Fibroblast of peridontal ligament (primary cell): Measurements from ENCODE around the gene LYAR.
A peak's percentile ranks its signal among the peaks of the same experiment; 100 is the strongest.

Experiments
- DNase-seq: peaks from one replicate; pipeline ENCODE4 v3.0.0-alpha.2; 2010; ENCODE audit errors: extremely low read depth

Gene LYAR

DNA sequence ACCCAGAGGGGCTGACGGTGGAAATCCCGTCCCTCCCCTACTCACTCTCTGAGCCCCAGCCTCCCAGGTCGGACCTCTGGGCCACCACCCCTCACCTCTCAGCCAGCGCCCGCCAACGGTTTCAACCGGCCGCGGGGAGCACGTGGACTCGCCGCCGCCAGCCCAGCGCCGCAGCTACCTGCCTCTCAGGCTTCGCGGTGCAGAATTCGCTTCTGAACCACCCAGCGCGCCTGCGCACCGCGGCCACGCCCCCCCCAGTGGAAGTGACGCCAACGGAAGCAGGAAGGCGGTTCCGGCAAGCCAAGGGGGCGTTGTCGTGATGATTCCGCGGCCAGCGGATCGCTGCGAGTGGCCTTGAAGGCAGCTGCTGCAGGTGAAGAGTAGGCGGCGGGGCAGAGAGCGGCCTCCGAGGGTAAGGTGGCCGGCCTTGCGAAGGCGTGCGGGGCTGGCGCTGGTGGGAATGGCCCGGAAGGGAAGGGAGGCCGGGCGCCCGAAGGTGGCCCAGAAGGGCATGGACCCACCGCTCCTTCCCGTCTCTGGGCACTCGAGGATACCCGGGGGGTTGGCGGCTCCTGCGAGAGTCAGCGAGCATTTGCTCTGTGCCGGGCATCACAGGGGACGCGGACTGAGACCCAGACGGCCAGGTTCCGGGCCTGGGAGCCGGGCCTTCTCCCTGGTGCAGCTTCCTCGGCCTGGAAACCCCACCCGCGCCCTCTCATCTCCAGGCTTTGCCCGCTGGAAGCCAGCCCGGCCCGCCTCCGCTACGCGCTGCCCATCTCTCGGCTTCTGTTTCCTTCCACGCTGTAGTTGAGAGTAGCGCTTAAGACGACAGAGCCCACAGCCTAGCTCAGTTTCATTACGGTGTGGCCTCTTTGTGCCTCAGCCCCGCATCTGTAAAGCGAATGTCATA is at the start of gene LYAR, which contains the start of gene ZBTB49:
TSS of gene LYAR (minus strand) at position 214 of the 910 bp plus-strand sequence. CDS start 6,412 bp downstream, outside the sequence.
TSS of gene ZBTB49 (plus strand) at position 311 of the 910 bp plus-strand sequence. CDS start 9,695 bp downstream, outside the sequence.
- DNase-seq = peak; percentile 78

GRCh38 chr4:4339504-4340085 is 49.6 kb upstream of the LYAR start:
- DNase-seq = peak; percentile 15

DNA sequence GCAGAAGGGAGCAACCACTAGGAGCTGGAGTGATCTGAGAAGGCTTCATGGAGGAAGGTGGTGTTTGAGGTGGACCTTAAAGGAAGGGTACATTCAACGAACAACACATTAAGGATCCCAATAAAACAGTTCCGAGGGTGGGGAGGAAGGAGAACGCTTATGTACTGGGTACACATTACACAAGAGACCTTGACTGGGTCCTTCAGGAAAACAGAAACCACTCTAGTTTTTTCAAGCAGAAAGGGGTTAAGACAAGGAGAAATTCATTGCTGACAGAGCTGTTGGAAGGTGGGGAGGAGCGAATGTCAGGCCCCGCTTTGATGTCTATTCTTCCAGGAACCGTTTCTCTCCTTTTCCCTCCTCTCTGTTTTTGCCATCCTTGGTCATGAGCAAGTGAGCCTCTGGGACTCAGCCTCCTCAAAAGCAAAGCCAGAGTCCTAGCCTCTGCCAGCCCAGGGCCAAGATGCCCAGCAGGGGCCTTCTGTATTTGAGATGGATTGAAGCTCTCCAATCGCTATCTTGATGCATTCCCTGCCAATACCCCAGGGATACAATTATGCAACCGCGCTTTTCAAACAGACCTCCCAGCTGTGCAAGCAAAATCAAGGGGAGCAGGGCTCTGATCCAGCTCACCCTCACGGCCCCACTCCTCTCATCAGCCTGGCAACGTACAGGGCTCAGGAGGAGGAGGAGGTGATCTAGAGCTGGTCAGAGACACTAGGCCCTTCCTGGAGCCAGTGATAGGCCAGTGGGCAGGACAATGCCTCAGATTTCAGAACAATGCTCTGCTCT is 48.5 kb upstream of the LYAR start:
- peak; percentile 5 for DNase-seq

GRCh38 chr4:4334798-4335520 is 45.0 kb upstream of the LYAR start:
- DNase-seq = peak; percentile 43

DNA sequence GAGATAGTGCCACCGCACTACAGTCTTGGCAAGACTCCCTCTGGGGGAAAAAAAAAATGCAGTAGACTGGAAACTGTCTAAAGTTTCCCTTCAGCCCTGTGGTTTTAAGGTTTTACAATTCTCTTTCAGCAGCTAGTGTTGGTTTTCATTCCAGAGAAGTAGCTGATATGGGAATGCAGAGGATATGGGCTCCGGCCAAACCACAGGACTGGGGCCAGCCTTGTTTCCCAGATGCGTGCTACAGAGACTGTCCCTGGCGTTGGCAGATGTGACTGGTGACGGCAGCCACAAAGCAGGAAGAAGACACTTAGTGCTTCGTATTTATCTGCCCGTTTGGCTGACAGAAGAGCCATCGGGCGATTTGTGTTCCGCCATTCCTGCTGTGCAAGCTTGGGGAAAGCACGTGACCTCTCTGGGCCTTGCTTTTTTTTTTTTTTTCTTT is 43.3 kb upstream of the LYAR start:
- DNase-seq = peak; percentile 89

GRCh38 chr4:4332529-4332928 is 42.6 kb upstream of the LYAR start:
- no peak for DNase-seq

DNA sequence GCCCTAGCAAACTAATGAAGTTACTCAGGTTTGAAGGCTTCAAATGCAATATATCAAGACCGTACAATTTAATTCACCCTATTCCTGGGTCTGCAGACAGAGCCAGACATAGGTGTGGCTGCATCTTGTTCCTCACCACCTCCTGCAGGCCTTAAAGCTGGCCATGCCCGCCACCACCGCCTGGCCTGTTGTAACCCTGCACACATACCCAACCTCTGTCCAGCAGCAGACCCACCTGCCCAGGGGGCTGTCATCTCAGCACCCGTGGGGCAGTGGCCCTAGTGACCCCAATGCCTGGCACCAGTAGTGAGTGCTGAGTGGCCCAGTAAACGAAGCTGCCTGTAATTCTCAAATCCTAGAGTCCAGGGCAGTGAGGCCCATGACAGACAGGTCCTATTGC is 40.8 kb upstream of the LYAR start:
- no peak for DNase-seq

DNA sequence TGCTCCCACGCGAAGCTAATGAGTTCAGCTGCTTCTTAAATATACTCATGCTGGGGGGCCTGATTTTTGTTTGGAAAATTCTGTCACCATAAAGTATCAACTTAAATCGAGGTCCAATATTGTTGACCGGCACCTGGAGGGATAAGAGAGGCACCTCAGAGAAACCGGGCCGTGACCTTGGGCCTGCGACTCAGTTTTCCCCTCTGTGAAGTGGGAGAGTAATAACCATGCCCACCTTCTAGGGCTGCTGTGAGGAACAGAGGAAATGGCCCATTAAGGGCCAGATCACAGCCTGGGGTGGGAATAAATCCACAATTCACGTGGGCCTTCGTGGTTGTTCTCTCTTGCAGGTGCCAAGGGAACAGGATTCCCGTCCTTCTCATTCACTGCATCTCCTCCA is 39.5 kb upstream of the LYAR start:
- DNase-seq = no peak

- DNase-seq = no peak
Observed at GRCh38 chr4:4328840-4329239, 38.9 kb upstream of the LYAR start.

DNA sequence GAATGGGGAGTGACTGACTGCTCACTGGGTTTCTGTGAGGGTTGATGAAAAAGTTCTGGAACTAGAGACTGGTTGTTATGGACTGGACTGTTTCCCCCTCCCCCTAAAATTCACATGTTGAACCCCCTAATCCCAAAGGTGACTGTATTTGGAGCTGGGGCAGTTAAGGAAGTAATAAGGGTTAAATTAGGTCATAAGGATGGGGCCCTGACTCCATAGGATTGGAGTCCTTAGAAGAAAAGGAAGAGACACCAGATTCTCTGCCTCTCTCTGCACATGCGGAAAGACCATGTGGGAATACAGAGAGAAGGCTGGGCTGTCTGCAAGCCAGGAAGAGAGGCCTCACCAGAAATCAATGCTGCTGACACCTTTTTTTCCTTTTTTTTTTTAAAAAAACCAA is 38.3 kb upstream of the LYAR start:
- DNase-seq = no peak

DNA sequence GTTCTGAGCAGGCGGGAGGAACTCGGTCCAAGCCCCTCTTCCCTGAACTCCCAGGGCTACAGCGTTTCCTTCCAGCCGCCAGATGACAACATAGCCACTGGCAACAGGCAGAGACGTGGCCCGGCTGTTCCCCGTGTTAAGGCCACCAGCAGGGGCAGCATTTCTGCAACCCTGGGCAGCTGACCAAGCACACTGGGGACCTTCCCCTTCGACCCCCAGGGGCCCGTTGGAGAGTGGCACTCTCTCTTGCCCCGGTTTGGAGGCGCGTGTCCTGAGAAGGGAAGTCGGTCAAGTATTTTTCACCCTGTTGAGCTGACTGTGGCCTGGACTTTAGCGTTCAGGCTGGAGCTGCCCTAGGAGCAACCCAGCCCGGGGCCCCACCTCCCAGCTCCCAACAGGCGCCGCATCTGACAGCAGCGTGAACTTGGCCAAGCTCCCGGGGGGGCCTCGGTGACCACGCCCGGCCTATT is 37.7 kb upstream of the LYAR start:
- no peak for DNase-seq

DNA sequence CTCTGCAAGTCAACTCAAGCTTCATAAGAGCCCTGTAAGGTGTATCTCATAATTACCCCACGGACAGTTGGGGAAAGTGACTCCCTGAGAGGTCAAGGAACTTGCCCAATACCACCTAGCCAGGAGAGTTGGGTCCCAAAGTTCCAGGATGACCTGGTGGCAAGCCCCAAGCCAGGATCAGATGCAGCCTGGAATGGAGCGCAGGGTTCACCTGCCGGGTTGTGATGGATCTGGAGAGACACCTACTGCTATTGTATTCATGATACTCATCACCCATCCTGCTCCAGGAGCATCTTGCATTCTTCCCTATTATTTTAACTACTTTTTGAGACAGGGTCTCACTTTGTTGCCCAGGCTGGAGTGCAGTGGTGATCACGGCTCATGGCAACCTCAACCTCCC is 36.2 kb upstream of the LYAR start:
- no peak for DNase-seq

- DNase-seq = no peak
Observed at GRCh38 chr4:4325321-4325720, 35.4 kb upstream of the LYAR start.

- no peak for DNase-seq
Observed at GRCh38 chr4:4323705-4324534, 34.0 kb upstream of the LYAR start.

GRCh38 chr4:4321951-4322688 is 32.2 kb upstream of the LYAR start:
- no peak for DNase-seq

DNA sequence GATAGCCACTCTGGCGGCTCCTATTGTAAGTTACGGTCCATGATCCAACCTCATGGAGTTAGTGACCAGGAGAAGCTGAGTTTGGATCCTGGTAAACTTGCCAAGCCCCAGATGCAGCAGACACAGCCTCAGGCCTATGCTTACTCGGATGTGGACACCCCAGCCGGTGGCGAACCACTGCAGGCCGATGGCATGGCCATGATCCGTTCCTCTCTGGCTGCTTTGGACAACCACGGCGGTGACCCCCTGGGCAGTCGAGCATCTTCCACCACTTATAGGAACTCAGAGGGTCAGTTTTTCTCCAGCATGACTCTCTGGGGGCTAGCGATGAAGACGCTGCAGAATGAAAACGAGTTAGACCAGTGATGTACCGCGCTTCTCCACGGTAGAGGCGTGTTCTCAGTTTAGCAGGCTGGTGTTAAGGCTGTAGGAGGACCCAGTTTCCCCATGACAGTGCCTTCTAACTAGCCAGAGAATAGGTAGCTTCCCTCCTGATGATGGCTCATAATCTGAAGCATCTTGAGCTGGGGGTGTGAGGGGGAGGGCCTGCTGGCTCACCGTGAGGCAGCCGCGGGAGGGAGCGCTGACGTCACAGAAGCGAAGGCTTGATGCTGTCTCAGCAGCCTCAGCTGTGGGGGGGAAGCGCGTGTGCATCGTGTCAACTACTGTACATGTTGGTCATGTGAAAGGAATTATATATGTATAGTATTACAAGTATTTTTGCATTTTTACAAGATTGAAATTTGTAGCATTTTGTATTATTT is 31.2 kb upstream of the LYAR start:
- no peak for DNase-seq

DNA sequence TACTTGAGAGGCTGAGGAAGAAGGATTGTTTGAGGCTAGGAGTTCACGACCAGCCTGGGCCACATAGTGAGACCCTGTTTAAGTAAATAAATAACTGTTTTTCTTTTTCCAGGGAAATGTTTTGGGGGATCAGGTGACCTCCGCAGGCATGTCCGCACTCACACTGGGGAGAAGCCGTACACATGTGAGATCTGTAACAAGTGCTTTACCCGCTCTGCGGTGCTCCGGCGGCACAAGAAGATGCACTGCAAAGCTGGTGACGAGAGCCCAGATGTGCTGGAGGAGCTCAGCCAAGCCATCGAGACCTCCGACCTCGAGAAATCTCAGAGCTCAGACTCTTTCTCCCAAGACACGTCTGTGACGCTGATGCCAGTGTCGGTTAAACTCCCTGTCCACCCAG is 30.6 kb upstream of the LYAR start:
- DNase-seq = no peak

DNA sequence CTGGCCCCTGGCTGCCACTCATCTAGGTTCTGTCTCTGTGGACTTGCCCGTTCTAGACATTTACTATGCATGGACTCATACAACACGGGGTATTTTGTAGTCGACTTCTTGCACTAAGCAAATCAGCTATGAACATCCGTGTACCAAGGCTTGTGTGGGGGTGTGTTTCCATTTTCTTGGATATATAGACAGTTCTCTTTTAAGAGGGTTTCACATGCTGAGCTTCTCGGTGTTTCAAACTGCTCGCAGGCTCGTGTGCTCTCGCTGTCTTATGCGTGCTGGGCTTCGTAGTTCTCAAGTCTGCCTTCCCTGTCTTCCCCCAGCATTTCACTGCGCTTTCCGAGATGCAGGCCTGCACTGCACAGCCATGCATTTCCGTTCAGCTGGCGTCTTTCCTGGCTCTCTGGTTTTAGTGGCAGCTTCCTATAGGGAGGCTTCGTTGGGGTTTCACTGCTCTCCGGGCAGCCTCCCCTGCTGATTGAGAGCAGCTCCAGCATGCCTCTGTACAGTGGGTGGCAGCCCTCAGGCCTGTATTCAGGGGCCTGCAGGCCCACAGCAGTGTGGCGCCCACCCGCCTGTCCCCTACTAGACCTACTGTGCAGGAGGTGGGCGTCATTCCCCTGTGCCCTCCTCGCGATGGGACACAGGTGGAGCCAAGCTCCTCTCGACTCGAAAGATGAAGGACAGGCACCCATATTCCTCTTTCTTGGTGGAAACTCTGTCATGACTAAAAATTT is 27.7 kb upstream of the LYAR start:
- DNase-seq = no peak

DNA sequence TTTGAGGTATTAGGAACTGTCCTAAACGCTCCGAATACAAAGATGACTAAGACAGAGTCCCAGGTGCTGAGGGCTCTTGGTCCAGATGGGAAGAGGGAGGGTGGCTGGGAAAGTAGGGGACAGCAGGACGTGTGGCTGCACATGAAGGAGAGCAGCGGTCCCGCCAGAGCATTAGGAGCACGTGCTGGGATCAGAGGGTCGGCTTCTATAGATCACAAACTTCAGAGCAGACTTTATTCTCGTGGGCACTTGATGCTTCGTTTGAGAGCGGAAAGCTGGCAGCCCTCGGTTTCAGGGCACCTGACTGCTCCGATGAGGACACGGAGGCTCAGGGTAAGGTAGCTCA is 26.2 kb upstream of the LYAR start:
- no peak for DNase-seq
